GM19351 (cell line): ENCODE measurements around the gene C2CD3.

ENCODE experiments used
- ATAC-seq: cut with Tn5 transposase; IDR thresholded peaks from one replicate; pipeline ENCODE4 v1.9.1; 2021; ENCODE audit warnings: mild to moderate bottlenecking, moderate library complexity; ENCODE audit not compliant: unreplicated experiment

Gene C2CD3

DNA sequence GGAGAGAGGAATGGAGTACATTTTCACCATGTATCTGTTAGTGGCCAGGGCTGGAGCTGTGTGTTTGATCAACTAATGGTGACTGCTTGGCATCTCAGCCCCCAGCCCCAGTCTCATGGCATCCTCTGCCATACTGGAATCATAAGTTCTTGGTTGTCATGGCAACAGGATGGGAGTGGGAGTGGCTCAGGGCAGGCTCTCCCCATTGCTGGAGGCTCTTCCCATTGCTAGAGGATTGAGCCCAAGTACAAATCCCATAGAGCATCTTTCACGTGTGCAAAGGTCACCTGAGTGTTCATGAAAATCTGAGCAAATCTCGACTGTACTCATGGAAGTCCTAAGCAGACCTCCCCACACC, 205.1 kb downstream of the C2CD3 start:
- ATAC-seq, result no peak

DNA sequence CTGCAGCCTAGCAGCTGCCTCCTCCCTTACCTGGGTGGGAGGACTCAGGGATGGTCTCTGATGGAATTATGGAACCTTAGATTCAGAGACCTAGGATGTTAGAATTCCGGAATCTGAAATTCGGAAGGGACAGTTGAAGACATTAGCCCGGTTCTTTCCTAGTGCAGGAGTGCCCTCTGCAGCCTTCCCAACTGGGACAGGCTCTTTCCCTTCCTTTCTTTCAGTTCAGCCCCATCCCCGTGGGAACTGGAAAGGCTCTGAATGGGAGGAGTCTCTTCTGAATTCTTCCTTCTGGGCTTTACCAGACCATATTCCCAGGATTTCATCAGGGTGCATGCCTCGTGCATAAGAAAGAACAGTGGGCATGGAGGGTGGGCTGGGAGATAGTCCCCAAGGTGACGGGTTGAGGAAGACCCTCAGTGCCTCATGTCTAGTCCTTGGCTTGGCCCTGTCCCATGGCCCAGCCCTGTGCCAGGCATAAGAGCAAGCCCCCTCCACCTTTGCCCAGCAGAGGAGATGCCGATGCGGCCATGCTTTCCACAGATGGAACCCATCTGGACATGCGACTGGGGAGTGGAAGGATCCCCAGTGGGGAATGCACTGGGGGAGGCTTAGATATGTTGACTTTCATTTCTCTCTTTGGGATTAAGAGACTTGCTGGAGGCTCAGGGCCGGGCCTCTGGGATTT, 205.6 kb downstream of the C2CD3 start:
- ATAC-seq, result no peak

DNA sequence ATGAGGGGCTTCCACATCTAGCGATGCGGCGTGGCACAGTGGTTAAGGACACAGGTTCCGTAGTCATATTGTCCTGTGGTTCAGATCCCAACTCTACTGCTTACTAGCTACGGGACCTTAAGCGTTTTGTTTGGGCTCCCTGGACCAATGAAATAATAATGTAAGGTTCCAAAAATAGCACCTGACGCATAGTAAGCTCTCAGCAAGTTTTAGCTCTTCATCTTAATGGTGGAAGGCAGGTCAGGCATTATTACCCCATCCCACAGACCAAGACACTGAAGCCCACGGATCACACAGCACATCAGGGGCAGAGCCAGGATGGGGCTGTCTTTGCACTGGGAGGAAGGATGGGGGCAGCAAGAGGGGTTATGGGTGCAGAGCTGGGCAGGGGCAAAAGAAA, 206.9 kb downstream of the C2CD3 start:
- no peak for ATAC-seq
